SK-N-SH treated with all-trans-retinoic acid at 6 μM for 48 hours (cell line): ENCODE data around the gene CERK.

Source experiments
- ARNTL ChIP-seq: fragments of 450-650 bp; formaldehyde crosslinking; IDR thresholded peaks from 2 replicates; pipeline ENCODE4 v1.5.0; 2020; ENCODE audit warnings: low read depth, mild to moderate bottlenecking, moderate library complexity, borderline replicate concordance
- CREB5 ChIP-seq: fragments of 250-450 bp; sonication (Bioruptor Pico); IDR thresholded peaks from 2 replicates; pipeline ENCODE4 v1.5.1; 2020; ENCODE audit warnings: low read depth, mild to moderate bottlenecking, moderate library complexity
- CSRNP3 ChIP-seq: fragments of 250-450 bp; sonication (Bioruptor Pico); IDR thresholded peaks from 2 replicates; pipeline ENCODE4 v1.5.1; 2021; ENCODE audit warnings: mild to moderate bottlenecking, moderate library complexity
- PATZ1 ChIP-seq: fragments of 250-450 bp; sonication (Bioruptor Pico); IDR thresholded peaks from 2 replicates; pipeline ENCODE4 v1.8.0; 2020; ENCODE audit warnings: mild to moderate bottlenecking, moderate library complexity, borderline replicate concordance
- TCF4 ChIP-seq: fragments of 250-450 bp; sonication (Bioruptor Pico); IDR thresholded peaks from 2 replicates; pipeline ENCODE4 v1.8.0; 2021; ENCODE audit warnings: mild to moderate bottlenecking, moderate library complexity, borderline replicate concordance
- ZC3H10 ChIP-seq: fragments of 250-450 bp; sonication (Bioruptor Pico); IDR thresholded peaks from 2 replicates; pipeline ENCODE4 v1.5.1; 2021; ENCODE audit warnings: mild to moderate bottlenecking, moderate library complexity
- ZFP3 ChIP-seq: fragments of 250-450 bp; sonication (Bioruptor Pico); IDR thresholded peaks from 2 replicates; pipeline ENCODE4 v1.5.0; 2020; ENCODE audit warnings: mild to moderate bottlenecking, moderate library complexity
- ZFP30 ChIP-seq: fragments of 450-650 bp; formaldehyde crosslinking; IDR thresholded peaks from 2 replicates; pipeline ENCODE4 v1.5.0; 2022; ENCODE audit warnings: mild to moderate bottlenecking, moderate library complexity
- ZNF565 ChIP-seq: fragments of 450-650 bp; formaldehyde crosslinking; conservative IDR thresholded peaks from 2 replicates; pipeline ENCODE4 v1.5.0; 2020; ENCODE audit warnings: low read depth, mild to moderate bottlenecking, moderate library complexity

- no peak for TF ChIP-seq PATZ1 (CRISPR knock-in tag)
- no peak for TF ChIP-seq ZFP30 (CRISPR knock-in tag)
- no peak for TF ChIP-seq CSRNP3 (CRISPR knock-in tag)
- TF ChIP-seq ZFP3 (CRISPR knock-in tag) = no peak
- no peak for TF ChIP-seq TCF4 (CRISPR knock-in tag)
- TF ChIP-seq CREB5 (CRISPR knock-in tag) = no peak
- no peak for TF ChIP-seq ZNF565
- TF ChIP-seq ZC3H10 (CRISPR knock-in tag) = no peak
- TF ChIP-seq ARNTL (CRISPR knock-in tag) = no peak
Observed at GRCh38 chr22:46776876-46777608, 39.0 kb upstream of the CERK start.
